Spleen (tissue), 11 donors: ENCODE results near the gene HDAC4. TPM values are rescaled to one million over a fixed set of nuclear protein-coding genes. Genes with fewer than 3 reads are reported as not detected.
A peak's percentile ranks its signal among the peaks of the same experiment; 100 is the strongest.

Source experiments
- DNase-seq: peaks from one replicate; pipeline ENCODE4 v3.0.0-alpha.2; 2020
- H3K27ac ChIP-seq, 8 donors: fragments of 200-600 bp; sonication (generic) in 7 of 8; 1 replicate in 4 of 8; 2 replicates in 4 of 8; pipeline versions ENCODE4 v1.5.0 to v1.8.0; 2016 to 2021; ENCODE audit warnings: inconsistent platforms in 4 of 8, mild to moderate bottlenecking in 4 of 8, moderate library complexity in 1 of 8
- H3K27me3 ChIP-seq, 7 donors: fragments of 200-600 bp; sonication (generic) in 6 of 7; replicated peaks in 1 of 7; 1 replicate in 4 of 7; 2 replicates in 3 of 7; pipeline versions ENCODE4 v1.5.0 to v1.8.0; 2016 to 2021; ENCODE audit warnings: inconsistent platforms in 3 of 7, mild to moderate bottlenecking in 1 of 7
- H3K36me3 ChIP-seq, 6 donors: fragments of 200-600 bp; sonication (generic) in 5 of 6; 1 replicate in 4 of 6; 2 replicates in 2 of 6; pipeline versions ENCODE4 v1.5.0 to v1.8.0; 2016 to 2021; ENCODE audit warnings: inconsistent platforms in 2 of 6
- H3K4me1 ChIP-seq, 6 donors: fragments of 200-600 bp; sonication (generic) in 5 of 6; 1 replicate in 3 of 6; 2 replicates in 3 of 6; pipeline versions ENCODE4 v1.5.0 to v1.8.0; 2016 to 2021; ENCODE audit warnings: inconsistent platforms in 3 of 6
- H3K4me3 ChIP-seq, 8 donors: fragments of 200-600 bp; sonication (generic) in 7 of 8; 1 replicate in 4 of 8; 2 replicates in 4 of 8; pipeline versions ENCODE4 v1.5.0 to v1.8.0; 2016 to 2021; ENCODE audit warnings: inconsistent platforms in 4 of 8, mild to moderate bottlenecking in 4 of 8, moderate library complexity in 2 of 8
- H3K9me3 ChIP-seq, 8 donors: fragments of 200-600 bp; sonication (generic) in 7 of 8; 1 replicate in 4 of 8; 2 replicates in 4 of 8; pipeline versions ENCODE4 v1.5.0 to v1.8.0; 2016 to 2021; ENCODE audit warnings: inconsistent platforms in 4 of 8
- CTCF ChIP-seq, 11 experiments: fragments of 200-600 bp in 7 of 11; fragments of 450-650 bp in 4 of 11; sonication (generic) in 4 of 11; IDR thresholded peaks in 8 of 11; conservative IDR thresholded peaks in 3 of 11; 1 replicate in 7 of 11; 2 replicates in 4 of 11; pipeline versions ENCODE4 v1.4.0 to v1.8.0; 2016 to 2021; ENCODE audit warnings: antibody characterized with exemption in 11 of 11, inconsistent platforms in 4 of 11, mild to moderate bottlenecking in 1 of 11
- POLR2A ChIP-seq, 3 donors: fragments of 450-650 bp; IDR thresholded peaks; one replicate each; pipeline ENCODE4 v1.5.1; 2017; ENCODE audit warnings: antibody characterized with exemption in 3 of 3, mild to moderate bottlenecking in 1 of 3
- POLR2AphosphoS5 ChIP-seq, 3 donors: sonication (generic); formaldehyde crosslinking; IDR thresholded peaks; one replicate each; pipeline ENCODE4 v1.5.1; 2017; ENCODE audit warnings: antibody characterized with exemption in 3 of 3
- WGBS, 5 donors: extraction: QIAGEN DNeasy Blood & Tissue Kit in 3 of 5; methylation state at CpG; one replicate each; pipeline versions ENCODE4 v1.1.5 to v1.1.7; 2013 to 2018; 5-methylcytosine and 5-hydroxymethylcytosine counted together
- intact Hi-C: fragments of 100-400 bp; cut with DNase I; formaldehyde crosslinking; loops from one replicate; pipeline ENCODE4 v1.15.0; 2023; ENCODE audit warnings: low total_unique reads
- polyA plus RNA-seq, 3 donors: library from polyadenylated mRNA; stranded (reverse); fragments of 200-250 nt; gene quantifications; one replicate each; pipeline ENCODE4 v1.2.1, GENCODE V29; 2013
- total RNA-seq, 7 donors: library from RNA; depleted of rRNA in 3 of 7; stranded (reverse); fragments of >200 nt in 3 of 7; fragmentation: NEBNext Ultra II Directional in 4 of 7; extraction: Animal tissue kit (Norgen Biotek cat#: 25700) in 4 of 7; gene quantifications; one replicate each; pipeline versions ENCODE4 v1.1.0 to v1.2.1, GENCODE V29; 2016 to 2021
- donor health status: healthy with polysubstance abuse.
- donor health status: DM: no; HTN: no; CAD: no; lungs with moderate emphysema.
- donor health status: DM: no; HTN: no; CAD: no.
- donor health status: Bipolar disorder and iron deficiency.
- donor health status: healthy.
- donor health status: DM: no; HTN: no; CAD: no.
- donor health status: DM: yes; HTN: yes; CAD: no.

The HDAC4 gene
- total and polyA plus RNA-seq, 10 donors, result 3.2 to 122 (median 69.5) TPM

- Histone ChIP-seq H3K4me3 (no peak overlapping the region), H3K9me3 (no peaks in the 10 kb centered on the region), H3K4me1 (peaks cover 28 to 100% (median 78%) of the 10 kb centered on the region in 6 donors), H3K27me3 (no peaks in the 10 kb centered on the region), H3K27ac (peak overlapping the region; percentile 22 to 84 (median 64)), H3K36me3 (peaks cover 0 to 5% (median 0%) of the 10 kb centered on the region in 6 donors)
- DNase-seq, result peak; percentile 74
- 33 to 56% (median 38%) methylated on average over 7 of the region's 7 CpGs for WGBS, 5 donors
- TF ChIP-seq POLR2A (IDR thresholded peaks at IDR 0.05) (no peak), CTCF (IDR thresholded peaks at IDR 0.05 in 8 of 11, conservative IDR thresholded peaks at IDR 0.05 in 3 of 11) (no peak), POLR2AphosphoS5 (IDR thresholded peaks at IDR 0.05) (no peak)
- intact Hi-C loops, result no loop called here
Measured at GRCh38 chr2:239288951-239289511, 111.8 kb downstream of the HDAC4 start.

- WGBS, 5 donors, result 67 to 80% (median 70%) methylated on average over 4 of the region's 4 CpGs
- TF ChIP-seq POLR2A (IDR thresholded peaks at IDR 0.05) (no peak), POLR2AphosphoS5 (IDR thresholded peaks at IDR 0.05) (no peak), CTCF (IDR thresholded peaks at IDR 0.05 in 8 of 11, conservative IDR thresholded peaks at IDR 0.05 in 3 of 11) (no peak)
Measured at GRCh38 chr2:239288237-239288636, 112.6 kb downstream of the HDAC4 start.

DNA sequence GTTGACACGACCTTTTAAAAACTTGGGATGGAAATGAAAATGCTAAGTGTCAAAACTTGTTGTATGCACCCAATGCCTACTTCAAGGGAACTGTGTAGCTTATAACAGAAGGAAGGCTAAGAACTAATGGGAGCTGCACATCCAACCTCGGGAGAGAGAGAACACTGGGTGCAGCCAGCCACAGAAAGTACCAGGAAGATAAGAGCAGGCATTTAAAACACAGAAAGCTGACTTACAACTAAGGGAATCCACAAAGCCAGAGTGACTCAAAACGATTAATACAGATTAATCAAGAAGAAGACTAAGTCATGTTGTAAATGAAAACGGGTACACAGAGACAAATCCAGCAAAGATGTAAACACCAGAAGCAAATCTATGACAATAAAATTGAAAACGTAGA lies 113.4 kb downstream of the HDAC4 start:
- intact Hi-C loops, result no loop called here
- H3K27ac ChIP-seq, result peak overlapping the region in 1 of 8 donors; percentile 84
- 67 to 85% (median 80%) methylated on average over 5 of the region's 5 CpGs for WGBS, 5 donors

More at GRCh38 chr2:239288237-239288636, 112.6 kb downstream of the HDAC4 start:
- intact Hi-C loops, result no loop called here
- Histone ChIP-seq H3K27me3 (no peaks in the 10 kb centered on the region), H3K9me3 (no peaks in the 10 kb centered on the region), H3K4me1 (peaks cover 28 to 100% (median 76%) of the 10 kb centered on the region in 6 donors), H3K27ac (peak overlapping the region in 7 of 8 donors; percentile 2 to 84 (median 58)), H3K4me3 (no peak overlapping the region), H3K36me3 (peaks cover 0 to 10% (median 0%) of the 10 kb centered on the region in 6 donors)
- DNase-seq, result no peak

More for the DNA sequence above, 113.4 kb downstream of the HDAC4 start:
- H3K36me3 ChIP-seq, result peaks cover 0 to 10% (median 0%) of the 10 kb centered on the region in 6 donors
- H3K4me1 ChIP-seq, result peaks cover 28 to 97% (median 73%) of the 10 kb centered on the region in 6 donors
- no peak overlapping the region for H3K4me3 ChIP-seq
- no peak for TF ChIP-seq CTCF (IDR thresholded peaks at IDR 0.05 in 8 of 11, conservative IDR thresholded peaks at IDR 0.05 in 3 of 11)
- H3K27me3 ChIP-seq, result no peaks in the 10 kb centered on the region
- DNase-seq, result no peak
- H3K9me3 ChIP-seq, result no peaks in the 10 kb centered on the region
